HepG2 (cell line): Measurements from ENCODE around the gene VRK2. TPM values are rescaled to one million over a fixed set of nuclear protein-coding genes. Genes with fewer than 3 reads are reported as not detected.

Experiments used
- ATAC-seq: fragments of 200-7000 bp; cut with Tn5 transposase; 3 replicates; pipeline ENCODE4 v1.9.1; 2020; ENCODE audit warnings: mild to moderate bottlenecking, moderate library complexity
- BruUV-seq: library from RNA; stranded (reverse); fragments of 400-500 nt; replicated peaks from 2 replicates; lab custom pipeline; 2021; lab: Mats Ljungman, UMichigan
- CTCF ChIA-PET: fragments of 300-600 bp; formaldehyde crosslinking; extraction: SDS; loops from one replicate; lab custom pipeline; 2021; ENCODE audit warnings: low total read pairs, inconsistent platforms, low intra/inter-chr PET ratio; lab: Yijun Ruan, JAX
- POLR2A ChIA-PET: fragments of 350-600 bp; sonication (Branson Sonifier 250); formaldehyde crosslinking; loops from one replicate; lab custom pipeline; 2020; ENCODE audit warnings: antibody characterized with exemption, inconsistent platforms; lab: Yijun Ruan, JAX
- DNase-seq: peaks from one replicate; pipeline ENCODE4 v3.0.0-alpha.2; 2015; ENCODE audit warnings: low spot score
- FAIRE-seq: peaks from 3 replicates; lab custom pipeline; 2011; peaks lifted over from hg19 to GRCh38; lab: Jason Lieb, UNC
- H2AFZ ChIP-seq: one replicate; pipeline ENCODE4 v1.6.1; 2011; ENCODE audit warnings: low read length, inconsistent platforms
- H3K27ac ChIP-seq: fragments of 300-600 bp; 3 replicates; pipeline ENCODE4 v1.8.0; 2011; ENCODE audit warnings: mixed run types, mild to moderate bottlenecking, mixed read lengths, low read length, inconsistent platforms; ENCODE audit not compliant: insufficient read depth; ENCODE audit errors: extremely low read length
- H3K27me3 ChIP-seq, 2 experiments: fragments of 200-600 bp in 1 of 2; 2 replicates in 1 of 2; 3 replicates in 1 of 2; pipeline versions ENCODE4 v1.6.0 to v1.8.0; 2011; ENCODE audit warnings: low read length in 2 of 2, mild to moderate bottlenecking in 2 of 2, moderate library complexity in 2 of 2, inconsistent platforms in 1 of 2; ENCODE audit not compliant: insufficient read depth in 2 of 2, control insufficient read depth in 1 of 2
- H3K36me3 ChIP-seq, 2 experiments: fragments of 200-600 bp in 1 of 2; replicated peaks in 1 of 2; 2 replicates in 1 of 2; 3 replicates in 1 of 2; pipeline versions ENCODE4 v1.5.1 to v1.8.0; 2011; ENCODE audit warnings: low read length in 2 of 2, inconsistent platforms in 1 of 2; ENCODE audit not compliant: insufficient read depth in 2 of 2, control insufficient read depth in 1 of 2
- H3K4me1 ChIP-seq: 2 replicates; pipeline ENCODE4 v1.5.1; 2012; ENCODE audit warnings: low read length, inconsistent platforms; ENCODE audit not compliant: insufficient read depth
- H3K4me2 ChIP-seq: 2 replicates; pipeline ENCODE4 v1.6.0; 2011; ENCODE audit warnings: low read depth, low read length, inconsistent platforms
- H3K4me3 ChIP-seq, 3 experiments: fragments of 200-600 bp in 1 of 3; sonication (generic), shearing (Covaris generic) in 1 of 3; replicated peaks in 1 of 3; 2 replicates each; pipeline ENCODE4 v1.5.1; 2011 to 2016; ENCODE audit warnings: low read length in 3 of 3, inconsistent platforms in 2 of 3, low read depth in 2 of 3, mild to moderate bottlenecking in 2 of 3, control low read depth in 1 of 3, mixed read lengths in 1 of 3; ENCODE audit not compliant: insufficient read depth in 1 of 3
- H3K79me2 ChIP-seq: one replicate; pipeline ENCODE4 v1.6.1; 2011; ENCODE audit warnings: low read length, inconsistent platforms; ENCODE audit not compliant: insufficient read depth
- H3K9ac ChIP-seq: 2 replicates; pipeline ENCODE4 v1.6.0; 2011; ENCODE audit warnings: mild to moderate bottlenecking, low read depth, low read length, inconsistent platforms; ENCODE audit not compliant: insufficient read depth
- H3K9me3 ChIP-seq: 2 replicates; pipeline ENCODE4 v1.5.1; 2012; ENCODE audit warnings: mild to moderate bottlenecking, low read length
- H4K20me1 ChIP-seq: 2 replicates; pipeline ENCODE4 v1.6.0; 2011; ENCODE audit warnings: inconsistent platforms, mild to moderate bottlenecking, low read length, moderate library complexity; ENCODE audit not compliant: insufficient read depth
- FOXK2 ChIP-seq: fragments of 450-650 bp; IDR thresholded peaks from 2 replicates; pipeline ENCODE4 v1.6.1; 2016
- HES4 ChIP-seq: sonication (generic); formaldehyde crosslinking; IDR thresholded peaks from 2 replicates; pipeline ENCODE4 v1.9.0; 2021; ENCODE audit warnings: mild to moderate bottlenecking, missing genetic modification reagents, borderline replicate concordance
- MIER2 ChIP-seq: IDR thresholded peaks from 2 replicates; pipeline ENCODE4 v1.6.1; 2016; ENCODE audit warnings: missing biosample characterization, missing genetic modification reagents
- MTF1 ChIP-seq: sonication (generic); formaldehyde crosslinking; IDR thresholded peaks from 2 replicates; pipeline ENCODE4 v1.5.0; 2020; ENCODE audit warnings: missing genetic modification reagents
- POLR2A ChIP-seq, 2 experiments: IDR thresholded peaks; 2 replicates each; pipeline ENCODE4 v1.6.1; 2011; ENCODE audit warnings: low read depth in 2 of 2, low read length in 2 of 2, mild to moderate bottlenecking in 1 of 2, moderate library complexity in 1 of 2; ENCODE audit not compliant: insufficient read depth in 1 of 2
- SRSF4 ChIP-seq: fragments of 200-400 bp; formaldehyde crosslinking; IDR thresholded peaks from one replicate; pipeline ENCODE4 v1.6.1; 2018; ENCODE audit warnings: mild to moderate bottlenecking, low read depth, low read length, moderate library complexity; ENCODE audit not compliant: poor library complexity, severe bottlenecking
- TARDBP ChIP-seq: sonication (generic); formaldehyde crosslinking; IDR thresholded peaks from 2 replicates; pipeline ENCODE4 v1.8.0; 2022; ENCODE audit warnings: mild to moderate bottlenecking, missing genetic modification reagents
- TEF ChIP-seq: sonication (generic); formaldehyde crosslinking; IDR thresholded peaks from 2 replicates; pipeline ENCODE4 v1.5.0; 2020; ENCODE audit warnings: missing genetic modification reagents
- ZBTB21 ChIP-seq: sonication (generic); formaldehyde crosslinking; IDR thresholded peaks from 2 replicates; pipeline ENCODE4 v1.4.0; 2020; ENCODE audit warnings: missing genetic modification reagents
- ZBTB33 ChIP-seq: sonication (generic); formaldehyde crosslinking; IDR thresholded peaks from 2 replicates; pipeline ENCODE4 v1.4.0; 2020; ENCODE audit warnings: missing genetic modification reagents
- ZHX1 ChIP-seq: sonication (generic); formaldehyde crosslinking; IDR thresholded peaks from 2 replicates; pipeline ENCODE4 v1.8.1; 2022; ENCODE audit warnings: low read depth, mild to moderate bottlenecking, missing genetic modification reagents
- ZNF180 ChIP-seq: sonication (generic); formaldehyde crosslinking; IDR thresholded peaks from 2 replicates; pipeline ENCODE4 v1.4.0; 2020; ENCODE audit warnings: low read depth, missing genetic modification reagents, borderline replicate concordance
- ZNF512 ChIP-seq: sonication (generic); formaldehyde crosslinking; IDR thresholded peaks from 2 replicates; pipeline ENCODE4 v1.4.0; 2020; ENCODE audit warnings: mild to moderate bottlenecking, missing genetic modification reagents
- ZNF513 ChIP-seq: sonication (generic); formaldehyde crosslinking; conservative IDR thresholded peaks from 2 replicates; pipeline ENCODE4 v1.5.0; 2020; ENCODE audit warnings: missing genetic modification reagents
- ZNF552 ChIP-seq: sonication (generic); formaldehyde crosslinking; IDR thresholded peaks from 2 replicates; pipeline ENCODE4 v1.9.0; 2022; ENCODE audit warnings: missing genetic modification reagents, mild to moderate bottlenecking, borderline replicate concordance
- ZNF556 ChIP-seq: sonication (generic); formaldehyde crosslinking; IDR thresholded peaks from 2 replicates; pipeline ENCODE4 v1.4.0; 2020; ENCODE audit warnings: mild to moderate bottlenecking, missing genetic modification reagents, borderline replicate concordance
- ZNF652 ChIP-seq: IDR thresholded peaks from 2 replicates; pipeline ENCODE4 v1.6.1; 2016; ENCODE audit warnings: low read depth, borderline replicate concordance
- WGBS: methylation state at CpG from one replicate; pipeline ENCODE4 v1.1.6; 2017; ENCODE audit warnings: low lambda C conversion rate; 5-methylcytosine and 5-hydroxymethylcytosine counted together
- in situ Hi-C: cut with HindIII; loops from 2 replicates; pipeline ENCODE4 v1.10.0; 2017; ENCODE audit warnings: low pct_unique_long_range_greater_than_20kb; ENCODE audit not compliant: extremely low pct_ligation_motif_present
- intact Hi-C: fragments of 100-400 bp; cut with micrococcal nuclease; formaldehyde crosslinking; loops from one replicate; pipeline ENCODE4 v1.10.0; 2022; ENCODE audit not compliant: unreplicated experiment
- polyA plus RNA-seq, 8 experiments: library from polyadenylated mRNA; depleted of rRNA in 3 of 8; stranded (reverse) in 7 of 8; unstranded in 1 of 8; fragments of >200 nt; fragmentation: Illumina TruSeq in 4 of 8; extraction: Trizol in 4 of 8; gene quantifications; 2 replicates each; pipeline versions ENCODE4 v1.2.1 to v1.2.3, GENCODE V29; 2011 to 2016; ENCODE audit warnings: low read depth in 4 of 8, missing spikeins in 1 of 8, mixed read lengths in 1 of 8; ENCODE audit not compliant: insufficient read depth in 1 of 8
- total RNA-seq, 5 experiments: library from RNA; depleted of rRNA; stranded (reverse); fragments of >200 nt; fragmentation: Illumina TruSeq; extraction: Trizol; gene quantifications; 2 replicates each; pipeline ENCODE4 v1.2.3, GENCODE V29; 2016; ENCODE audit warnings: low read depth in 1 of 5

The VRK2 gene
- total and polyA plus RNA-seq, 2 of the 13 experiments (the other 11 are each of a cell fraction or from before 2014, with no cell fraction given) = 13.3 to 29.1 TPM

DNA sequence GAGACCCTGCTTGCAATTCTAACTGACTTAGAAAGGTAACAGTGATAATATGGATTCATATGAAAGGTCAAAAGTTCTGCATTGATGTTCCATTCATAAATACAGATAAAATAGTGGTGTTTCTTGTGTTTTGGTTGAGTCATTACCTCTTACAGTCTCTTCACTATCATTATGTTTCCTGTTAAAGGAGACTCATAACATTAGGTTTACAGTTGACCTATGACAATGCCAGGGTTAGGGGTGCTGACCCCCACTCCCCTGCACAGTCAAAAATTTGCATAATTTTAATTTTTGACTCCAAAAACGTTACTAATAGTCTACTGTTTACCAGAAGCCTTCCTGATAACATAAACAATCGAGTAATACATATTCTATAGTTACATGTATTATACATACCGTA is 75.4 kb downstream of the VRK2 start (continued):
- TF ChIP-seq TEF = no peak
- TF ChIP-seq HES4 (CRISPR knock-in tag) = no peak
- TF ChIP-seq ZNF180 = no peak
- no peak for TF ChIP-seq ZBTB21 (CRISPR knock-in tag)
- TF ChIP-seq ZNF512 (CRISPR knock-in tag) = no peak
- no peak for TF ChIP-seq ZBTB33
- no peak for TF ChIP-seq ZNF552 (CRISPR knock-in tag)
- no peak for TF ChIP-seq ZNF556 (CRISPR knock-in tag)

DNA sequence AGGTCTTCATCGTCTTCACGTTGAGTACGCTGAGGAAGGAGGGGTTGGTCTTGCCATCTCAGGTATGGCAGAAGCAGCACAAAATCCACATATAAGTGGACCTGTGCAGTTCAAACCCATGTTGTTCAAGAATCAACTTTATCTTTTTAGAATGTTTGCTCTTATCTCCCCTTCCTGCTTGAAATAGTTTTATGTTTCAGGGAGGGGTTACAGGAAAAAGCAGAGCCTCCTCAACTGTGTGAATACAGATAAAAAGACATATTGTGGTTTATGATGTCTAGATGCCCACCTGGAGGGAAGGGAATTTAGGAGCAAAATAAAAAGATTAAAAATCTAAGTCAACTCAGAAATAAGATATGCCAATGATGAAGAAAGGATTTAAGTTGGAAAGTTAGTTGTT is 75.9 kb downstream of the VRK2 start:
- in situ Hi-C loops = no loop called here
- CTCF ChIA-PET = no interaction called here
- Histone ChIP-seq H3K4me2 (no peak overlapping the region), H2AFZ (no peak overlapping the region), H3K79me2 (no peaks in the 10 kb centered on the region), H3K27me3 (no peaks in the 10 kb centered on the region), H3K9ac (no peak overlapping the region), H3K27ac (no peak overlapping the region), H3K4me3 (no peak overlapping the region), H3K36me3 (0 out of 5 replicates have a peak, but pooled peaks cover 0 to 8% of the 10 kb centered on the region in 2 experiments), H3K4me1 (no peaks in the 10 kb centered on the region), H4K20me1 (no peaks in the 10 kb centered on the region), H3K9me3 (no peaks in the 10 kb centered on the region)
- 97% methylated on average over 3 of the region's 3 CpGs for WGBS
- ATAC-seq (no peak), FAIRE-seq (no peak), DNase-seq (no peak)
- no TSS peak for BruUV-seq
- POLR2A ChIA-PET = no interaction called here
- intact Hi-C loops = no loop called here
- TF ChIP-seq FOXK2 = no peak
- no peak for TF ChIP-seq ZNF513
- no peak for TF ChIP-seq MIER2
- TF ChIP-seq MTF1 (CRISPR knock-in tag) = no peak
- no peak for TF ChIP-seq TARDBP
- TF ChIP-seq POLR2A (IDR thresholded peaks at IDR 0.05; ENCODE audit: insufficient read depth in 1 of 2, low read depth in 2 of 2, low read length in 2 of 2) = no peak
- TF ChIP-seq SRSF4 = no peak
- no peak for TF ChIP-seq ZHX1 (CRISPR knock-in tag)
- no peak for TF ChIP-seq ZNF652 (CRISPR knock-in tag)
